ENCODE data around the gene TBCD.

GRCh38 chr17:82979718-82980117, 227.9 kb downstream of the TBCD start:
- no peak for TF ChIP-seq ELF4 (IDR thresholded peaks at IDR 0.05)
- no peak for TF ChIP-seq TARDBP (IDR thresholded peaks at IDR 0.05)
- no peak for TF ChIP-seq NFRKB (IDR thresholded peaks at IDR 0.05)
- TF ChIP-seq HDGF (IDR thresholded peaks at IDR 0.05; ENCODE audit: borderline replicate concordance), result no peak

Measured in HEK293T (cell line).